ENCODE data around the gene DPRX.

DNA sequence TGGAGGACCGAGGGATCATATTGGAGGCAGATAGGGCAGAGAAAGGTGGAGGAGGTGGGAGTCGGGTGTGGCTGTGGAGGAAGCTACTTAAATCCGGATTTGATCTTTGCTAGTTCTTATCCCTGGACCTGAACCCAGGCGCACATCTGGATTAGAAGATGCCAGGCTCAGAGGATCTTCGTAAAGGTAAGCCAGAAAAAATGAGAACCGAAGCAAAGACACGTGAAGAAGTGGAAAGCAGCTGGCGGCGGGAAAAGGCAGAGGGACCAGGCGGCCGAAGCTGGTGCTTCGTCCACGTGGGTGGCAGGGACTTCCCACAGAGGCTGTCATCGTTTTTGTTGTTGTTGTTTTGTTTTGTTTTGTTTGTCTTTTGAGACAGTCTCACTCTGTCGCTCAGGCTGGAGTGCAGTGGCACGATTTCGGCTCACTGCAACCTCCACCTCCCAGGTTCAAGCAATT lies at the start of gene DPRX:
- TF ChIP-seq, protein P1, sequence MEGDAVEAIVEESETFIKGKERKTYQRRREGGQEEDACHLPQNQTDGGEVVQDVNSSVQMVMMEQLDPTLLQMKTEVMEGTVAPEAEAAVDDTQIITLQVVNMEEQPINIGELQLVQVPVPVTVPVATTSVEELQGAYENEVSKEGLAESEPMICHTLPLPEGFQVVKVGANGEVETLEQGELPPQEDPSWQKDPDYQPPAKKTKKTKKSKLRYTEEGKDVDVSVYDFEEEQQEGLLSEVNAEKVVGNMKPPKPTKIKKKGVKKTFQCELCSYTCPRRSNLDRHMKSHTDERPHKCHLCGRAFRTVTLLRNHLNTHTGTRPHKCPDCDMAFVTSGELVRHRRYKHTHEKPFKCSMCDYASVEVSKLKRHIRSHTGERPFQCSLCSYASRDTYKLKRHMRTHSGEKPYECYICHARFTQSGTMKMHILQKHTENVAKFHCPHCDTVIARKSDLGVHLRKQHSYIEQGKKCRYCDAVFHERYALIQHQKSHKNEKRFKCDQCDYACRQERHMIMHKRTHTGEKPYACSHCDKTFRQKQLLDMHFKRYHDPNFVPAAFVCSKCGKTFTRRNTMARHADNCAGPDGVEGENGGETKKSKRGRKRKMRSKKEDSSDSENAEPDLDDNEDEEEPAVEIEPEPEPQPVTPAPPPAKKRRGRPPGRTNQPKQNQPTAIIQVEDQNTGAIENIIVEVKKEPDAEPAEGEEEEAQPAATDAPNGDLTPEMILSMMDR (IDR thresholded peaks at IDR 0.05) = no peak
- TF ChIP-seq POLR2A (IDR thresholded peaks at IDR 0.05) (no peak), POLR2AphosphoS5 (IDR thresholded peaks at IDR 0.05) (no peak)

All from prostate gland (tissue), 2 donors.